Measurements from ENCODE around the gene MAGI1. TPM values are rescaled to one million over a fixed set of nuclear protein-coding genes. Genes with fewer than 3 reads are reported as not detected.

The MAGI1 gene
- total RNA-seq, 1 experiment from 2014 or later, result 58.2 TPM

DNA sequence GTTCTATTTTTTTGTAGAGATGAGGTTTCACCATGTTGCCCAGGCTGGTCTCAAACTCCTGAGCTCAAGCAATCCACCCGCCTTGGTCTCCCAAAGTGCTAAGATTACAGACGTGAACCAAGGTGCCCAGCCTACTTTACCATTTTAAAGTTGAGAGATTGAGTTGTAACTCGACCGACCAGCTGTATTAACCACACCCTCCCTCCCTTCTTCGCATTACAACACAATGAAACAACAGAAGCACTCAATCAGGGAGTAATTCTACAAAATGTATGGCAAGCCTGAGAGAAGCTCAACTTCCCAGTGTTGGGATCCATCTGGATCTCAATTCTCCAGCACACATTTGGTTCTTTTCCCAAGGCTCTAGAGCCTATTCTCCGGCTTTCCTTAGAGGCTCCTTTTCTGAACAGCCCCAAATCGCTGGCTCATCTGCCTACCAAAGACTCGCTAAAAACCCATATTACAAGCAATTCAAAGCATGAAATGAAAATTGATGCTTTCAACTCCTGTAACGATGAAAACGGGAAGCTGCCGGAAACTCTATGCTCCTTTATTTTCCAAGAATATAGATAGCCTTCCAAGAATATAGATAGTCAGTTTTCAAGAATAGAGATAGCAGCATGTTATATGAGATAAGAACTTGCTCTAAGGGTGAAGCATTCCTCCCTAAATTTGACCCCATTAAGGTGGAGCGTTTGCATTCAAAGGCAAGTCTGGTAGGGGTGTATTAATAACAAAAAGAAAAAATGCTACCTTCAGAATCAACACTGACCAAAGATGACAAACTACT lies 450.9 kb downstream of the MAGI1 start:
- H3K27me3 Mint-ChIP-seq (ENCODE audit: low read depth), result no peaks in the 10 kb centered on the region
- H3K9me3 Mint-ChIP-seq, result no peaks in the 10 kb centered on the region
- peak overlapping the region; percentile 23 for H3K27ac Mint-ChIP-seq
- TF ChIP-seq ZNF396 (CRISPR knock-in tag; IDR thresholded peaks at IDR 0.05; ENCODE audit: borderline replicate concordance), result no peak
- TF ChIP-seq, protein P1, sequence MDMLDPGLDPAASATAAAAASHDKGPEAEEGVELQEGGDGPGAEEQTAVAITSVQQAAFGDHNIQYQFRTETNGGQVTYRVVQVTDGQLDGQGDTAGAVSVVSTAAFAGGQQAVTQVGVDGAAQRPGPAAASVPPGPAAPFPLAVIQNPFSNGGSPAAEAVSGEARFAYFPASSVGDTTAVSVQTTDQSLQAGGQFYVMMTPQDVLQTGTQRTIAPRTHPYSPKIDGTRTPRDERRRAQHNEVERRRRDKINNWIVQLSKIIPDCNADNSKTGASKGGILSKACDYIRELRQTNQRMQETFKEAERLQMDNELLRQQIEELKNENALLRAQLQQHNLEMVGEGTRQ (CRISPR knock-in tag; IDR thresholded peaks at IDR 0.05), result no peak
- TF ChIP-seq NFE2L1 (CRISPR knock-in tag; IDR thresholded peaks at IDR 0.05), result peak; percentile 25; the same call in 1 of the 2 replicates
- no peak for TF ChIP-seq OVOL2 (CRISPR knock-in tag; IDR thresholded peaks at IDR 0.05; ENCODE audit: borderline replicate concordance)
- no peak for TF ChIP-seq NR2C2 (CRISPR knock-in tag; IDR thresholded peaks at IDR 0.05)
- POLR2A ChIA-PET, result interaction anchor here (1.3 kb wide), 1 partner anchor 8 kb away, joined by 3 read pairs; no protein-coding TSS in a partner anchor
- CTCF ChIA-PET, result interaction anchor here (0.7 to 1.6 kb wide), 6 partner anchors 9 to 121 kb away, joined by 3 to 12 read pairs (median 4); no protein-coding TSS in a partner anchor
- ATAC-seq (peak; percentile 70), DNase-seq (ENCODE audit: low spot score) (no peak)
- peaks cover 77% of the 10 kb centered on the region for H3K4me1 Mint-ChIP-seq
- no peaks in the 10 kb centered on the region for H3K36me3 Mint-ChIP-seq
- peak overlapping the region; percentile 22; the same call in 1 of the 2 replicates for H3K4me3 Mint-ChIP-seq

DNA sequence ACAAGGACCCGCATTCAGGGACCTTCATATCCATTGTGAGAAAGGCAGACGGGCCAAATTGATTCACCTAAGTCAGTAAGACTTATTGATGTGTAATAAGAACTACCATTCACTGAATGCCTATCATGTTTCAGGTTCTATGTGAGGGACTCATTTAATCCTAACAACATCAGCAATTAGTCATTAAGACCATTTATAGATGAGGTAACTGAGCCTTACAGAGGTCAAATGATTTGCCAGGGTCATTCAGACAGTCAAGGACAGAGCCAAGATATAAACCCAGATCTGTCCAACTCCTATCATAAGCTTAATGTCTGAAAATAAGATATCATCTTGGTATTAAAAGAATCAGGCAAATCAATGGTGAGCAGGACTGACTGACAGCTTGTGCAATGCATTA lies 453.8 kb downstream of the MAGI1 start:
- ChIA-PET CTCF (interaction anchor here (1.0 kb wide), 1 partner anchor 146 kb away, joined by 3 read pairs; no protein-coding TSS in a partner anchor), POLR2A (interaction anchor here (0.6 kb wide), 1 partner anchor 357 kb away, joined by 3 read pairs; no protein-coding TSS in a partner anchor)
- TF ChIP-seq ZNF219 (CRISPR knock-in tag; IDR thresholded peaks at IDR 0.05; ENCODE audit: borderline replicate concordance) (no peak), NFYB (CRISPR knock-in tag; conservative IDR thresholded peaks at IDR 0.05; ENCODE audit: low read depth) (no peak)
- Mint-ChIP-seq H3K4me3 (no peak overlapping the region), H3K27ac (no peak overlapping the region), H3K27me3 (ENCODE audit: low read depth) (no peaks in the 10 kb centered on the region), H3K9me3 (no peaks in the 10 kb centered on the region), H3K4me1 (peaks cover 74% of the 10 kb centered on the region), H3K36me3 (no peaks in the 10 kb centered on the region)
- ATAC-seq (no peak), DNase-seq (ENCODE audit: low spot score) (no peak)

DNA sequence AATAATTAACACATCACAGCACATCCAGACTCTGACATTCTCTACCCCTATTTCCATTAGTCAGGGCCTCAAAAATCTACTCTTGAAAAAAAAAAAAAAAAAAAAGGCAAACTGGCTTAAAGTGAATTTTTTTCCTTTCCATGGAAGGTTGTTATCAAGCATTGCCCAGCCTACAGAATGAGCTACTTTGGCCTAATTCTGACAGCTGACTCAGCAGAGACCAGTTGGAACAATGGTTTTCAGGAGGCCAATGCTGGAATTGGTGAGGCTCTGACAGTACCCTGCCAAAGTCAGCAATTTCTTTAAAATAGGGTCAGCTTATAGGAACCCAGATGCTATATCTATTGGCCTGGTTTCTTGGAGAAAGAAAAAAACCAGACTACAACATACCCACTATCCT lies 454.7 kb downstream of the MAGI1 start:
- CTCF ChIA-PET, result interaction anchor here (1.0 kb wide), 2 partner anchors 50 to 145 kb away, joined by 3 to 5 read pairs; no protein-coding TSS in a partner anchor
- TF ChIP-seq NFE2L1 (CRISPR knock-in tag; IDR thresholded peaks at IDR 0.05) (no peak), NFATC4 (CRISPR knock-in tag; IDR thresholded peaks at IDR 0.05) (no peak), ESRRA (CRISPR knock-in tag; IDR thresholded peaks at IDR 0.05; ENCODE audit: borderline replicate concordance) (no peak), NR3C1 (CRISPR knock-in tag; conservative IDR thresholded peaks at IDR 0.05; ENCODE audit: low read depth) (no peak), SOX15 (CRISPR knock-in tag; IDR thresholded peaks at IDR 0.05) (no peak), ZNF263 (CRISPR knock-in tag; IDR thresholded peaks at IDR 0.05; ENCODE audit: low read depth) (no peak)
- TF ChIP-seq, protein P2, sequence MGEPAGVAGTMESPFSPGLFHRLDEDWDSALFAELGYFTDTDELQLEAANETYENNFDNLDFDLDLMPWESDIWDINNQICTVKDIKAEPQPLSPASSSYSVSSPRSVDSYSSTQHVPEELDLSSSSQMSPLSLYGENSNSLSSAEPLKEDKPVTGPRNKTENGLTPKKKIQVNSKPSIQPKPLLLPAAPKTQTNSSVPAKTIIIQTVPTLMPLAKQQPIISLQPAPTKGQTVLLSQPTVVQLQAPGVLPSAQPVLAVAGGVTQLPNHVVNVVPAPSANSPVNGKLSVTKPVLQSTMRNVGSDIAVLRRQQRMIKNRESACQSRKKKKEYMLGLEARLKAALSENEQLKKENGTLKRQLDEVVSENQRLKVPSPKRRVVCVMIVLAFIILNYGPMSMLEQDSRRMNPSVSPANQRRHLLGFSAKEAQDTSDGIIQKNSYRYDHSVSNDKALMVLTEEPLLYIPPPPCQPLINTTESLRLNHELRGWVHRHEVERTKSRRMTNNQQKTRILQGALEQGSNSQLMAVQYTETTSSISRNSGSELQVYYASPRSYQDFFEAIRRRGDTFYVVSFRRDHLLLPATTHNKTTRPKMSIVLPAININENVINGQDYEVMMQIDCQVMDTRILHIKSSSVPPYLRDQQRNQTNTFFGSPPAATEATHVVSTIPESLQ (CRISPR knock-in tag; IDR thresholded peaks at IDR 0.05), result no peak
- TF ChIP-seq, protein P3, sequence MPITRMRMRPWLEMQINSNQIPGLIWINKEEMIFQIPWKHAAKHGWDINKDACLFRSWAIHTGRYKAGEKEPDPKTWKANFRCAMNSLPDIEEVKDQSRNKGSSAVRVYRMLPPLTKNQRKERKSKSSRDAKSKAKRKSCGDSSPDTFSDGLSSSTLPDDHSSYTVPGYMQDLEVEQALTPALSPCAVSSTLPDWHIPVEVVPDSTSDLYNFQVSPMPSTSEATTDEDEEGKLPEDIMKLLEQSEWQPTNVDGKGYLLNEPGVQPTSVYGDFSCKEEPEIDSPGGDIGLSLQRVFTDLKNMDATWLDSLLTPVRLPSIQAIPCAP (CRISPR knock-in tag; IDR thresholded peaks at IDR 0.05), result no peak
- TF ChIP-seq, protein P4, sequence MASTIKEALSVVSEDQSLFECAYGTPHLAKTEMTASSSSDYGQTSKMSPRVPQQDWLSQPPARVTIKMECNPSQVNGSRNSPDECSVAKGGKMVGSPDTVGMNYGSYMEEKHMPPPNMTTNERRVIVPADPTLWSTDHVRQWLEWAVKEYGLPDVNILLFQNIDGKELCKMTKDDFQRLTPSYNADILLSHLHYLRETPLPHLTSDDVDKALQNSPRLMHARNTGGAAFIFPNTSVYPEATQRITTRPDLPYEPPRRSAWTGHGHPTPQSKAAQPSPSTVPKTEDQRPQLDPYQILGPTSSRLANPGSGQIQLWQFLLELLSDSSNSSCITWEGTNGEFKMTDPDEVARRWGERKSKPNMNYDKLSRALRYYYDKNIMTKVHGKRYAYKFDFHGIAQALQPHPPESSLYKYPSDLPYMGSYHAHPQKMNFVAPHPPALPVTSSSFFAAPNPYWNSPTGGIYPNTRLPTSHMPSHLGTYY (CRISPR knock-in tag; IDR thresholded peaks at IDR 0.05), result no peak
- ATAC-seq, result no peak
- Mint-ChIP-seq H3K27ac (no peak overlapping the region), H3K9me3 (no peaks in the 10 kb centered on the region), H3K4me3 (no peak overlapping the region), H3K4me1 (peaks cover 66% of the 10 kb centered on the region), H3K36me3 (no peaks in the 10 kb centered on the region), H3K27me3 (ENCODE audit: low read depth) (no peaks in the 10 kb centered on the region)
- POLR2A ChIA-PET, result interaction anchor here (0.6 to 0.9 kb wide), 4 partner anchors 28 to 341 kb away, joined by 3 to 7 read pairs (median 3); no protein-coding TSS in a partner anchor
- no peak for DNase-seq (ENCODE audit: low spot score)

Data from WTC11 (cell line).